B cell (primary cell): Measurements from ENCODE around the gene DNAJC1. TPM values are rescaled to one million over a fixed set of nuclear protein-coding genes. Genes with fewer than 3 reads are reported as not detected.
"Not testable (repeated sequence)": the region's sequence is repeated elsewhere in the genome, so short reads cannot be mapped to it uniquely, and the experiment has no call there.

ENCODE experiments used
- ATAC-seq: fragments of 200-7000 bp; cut with Tn5 transposase; one replicate; pipeline ENCODE4 v1.10.0; 2021; ENCODE audit warnings: low read depth, mild to moderate bottlenecking, moderate number of reproducible peaks, moderate library complexity
- CTCF ChIA-PET: fragments of 350-600 bp; sonication (Branson Sonifier 250); formaldehyde crosslinking; loops from one replicate; lab custom pipeline; 2021; ENCODE audit warnings: antibody characterized with exemption, inconsistent platforms; lab: Charles Lee
- POLR2A ChIA-PET: fragments of 350-600 bp; sonication (Branson Sonifier 250); formaldehyde crosslinking; loops from one replicate; lab custom pipeline; 2021; ENCODE audit warnings: antibody characterized with exemption; lab: Charles Lee
- DNase-seq: peaks from one replicate; pipeline ENCODE4 v3.0.0; 2013
- H2AFZ ChIP-seq: 2 replicates; pipeline ENCODE4 v1.6.1; 2012; ENCODE audit warnings: mild to moderate bottlenecking, low read depth, low read length; ENCODE audit not compliant: insufficient read depth, poor library complexity, severe bottlenecking
- H3K27ac ChIP-seq, 2 donors: 1 replicate in 1 of 2; 2 replicates in 1 of 2; pipeline ENCODE4 v1.5.1; 2012 to 2013; ENCODE audit warnings: low read length in 2 of 2, mild to moderate bottlenecking in 2 of 2, moderate library complexity in 1 of 2
- H3K27me3 ChIP-seq, 4 experiments: fragments of 200-600 bp in 1 of 4; sonication (generic) in 1 of 4; replicated peaks in 1 of 4; 1 replicate in 2 of 4; 2 replicates in 2 of 4; pipeline versions ENCODE4 v1.6.1 to v1.7.0; 2013 to 2016; ENCODE audit warnings: low read length in 3 of 4, mild to moderate bottlenecking in 2 of 4, mixed read lengths in 1 of 4, moderate library complexity in 1 of 4; ENCODE audit not compliant: insufficient read depth in 4 of 4, control insufficient read depth in 3 of 4; ENCODE audit errors: control extremely low read depth in 1 of 4
- H3K36me3 ChIP-seq, 2 experiments: replicated peaks in 1 of 2; 1 replicate in 1 of 2; 2 replicates in 1 of 2; pipeline versions ENCODE4 v1.6.1 to v1.7.1; 2013; ENCODE audit warnings: low read length in 1 of 2; ENCODE audit not compliant: insufficient read depth in 2 of 2, control insufficient read depth in 1 of 2; ENCODE audit errors: control extremely low read depth in 1 of 2, extremely low read depth in 1 of 2
- H3K4me1 ChIP-seq, 2 donors: fragments of 200-600 bp in 1 of 2; sonication (generic) in 1 of 2; 1 replicate in 1 of 2; 2 replicates in 1 of 2; pipeline versions ENCODE4 v1.5.1 to v1.6.1; 2013 to 2017; ENCODE audit warnings: low read length in 2 of 2; ENCODE audit not compliant: control insufficient read depth in 2 of 2, insufficient read depth in 2 of 2
- H3K4me2 ChIP-seq: replicated peaks from 2 replicates; pipeline ENCODE3; 2012; ENCODE audit warnings: mild to moderate bottlenecking, low read depth, low read length; ENCODE audit not compliant: poor library complexity, severe bottlenecking
- H3K4me3 ChIP-seq, 5 experiments: fragments of 200-600 bp in 1 of 5; sonication (generic) in 1 of 5; 1 replicate in 3 of 5; 2 replicates in 2 of 5; pipeline versions ENCODE4 v1.5.1 to v1.7.0; 2011 to 2016; ENCODE audit warnings: low read length in 4 of 5, mild to moderate bottlenecking in 4 of 5, low read depth in 2 of 5, control low read depth in 1 of 5, moderate library complexity in 1 of 5; ENCODE audit not compliant: insufficient read depth in 1 of 5; ENCODE audit errors: control extremely low read depth in 1 of 5, extremely low read depth in 1 of 5
- H3K79me2 ChIP-seq: fragments of 200-600 bp; sonication (generic); one replicate; pipeline ENCODE4 v1.6.0; 2016; ENCODE audit warnings: low read length; ENCODE audit not compliant: control insufficient read depth, insufficient read depth
- H3K9ac ChIP-seq: fragments of 200-600 bp; sonication (generic); 2 replicates; pipeline ENCODE4 v1.6.1; 2017; ENCODE audit warnings: mild to moderate bottlenecking, low read length, moderate library complexity
- H3K9me3 ChIP-seq, 3 donors: one replicate each; pipeline versions ENCODE4 v1.6.1 to v1.7.1; 2013; ENCODE audit warnings: low read length in 2 of 3; ENCODE audit not compliant: control insufficient read depth in 2 of 3, insufficient read depth in 1 of 3; ENCODE audit errors: control extremely low read depth in 1 of 3
- H4K20me1 ChIP-seq: 2 replicates; pipeline ENCODE4 v1.6.0; 2012; ENCODE audit warnings: mild to moderate bottlenecking, low read length; ENCODE audit not compliant: insufficient read depth, control insufficient read depth, poor library complexity, severe bottlenecking
- H3K27ac Mint-ChIP-seq: one replicate; pipeline ENCODE4 v1.8.0; 2021; ENCODE audit warnings: mixed read lengths
- H3K27me3 Mint-ChIP-seq: one replicate; pipeline ENCODE4 v1.8.0; 2021; ENCODE audit warnings: mixed read lengths
- H3K4me1 Mint-ChIP-seq: one replicate; pipeline ENCODE4 v1.8.0; 2021; ENCODE audit warnings: mixed read lengths
- H3K4me3 Mint-ChIP-seq: one replicate; pipeline ENCODE4 v1.8.0; 2021; ENCODE audit warnings: mixed read lengths
- H3K9me3 Mint-ChIP-seq: one replicate; pipeline ENCODE4 v1.8.0; 2022; ENCODE audit warnings: mixed read lengths; ENCODE audit not compliant: insufficient read depth
- EZH2 ChIP-seq: IDR thresholded peaks from 2 replicates; pipeline ENCODE4 v1.6.1; 2012; ENCODE audit warnings: borderline replicate concordance, low read depth, mild to moderate bottlenecking, moderate library complexity, low read length; ENCODE audit not compliant: insufficient read depth, poor library complexity, severe bottlenecking
- WGBS: methylation state at CpG from one replicate; pipeline ENCODE4 v1.1.5; 2013; ENCODE audit warnings: missing lambda C conversion rate; ENCODE audit not compliant: insufficient coverage; 5-methylcytosine and 5-hydroxymethylcytosine counted together
- intact Hi-C: fragments of 100-400 bp; cut with micrococcal nuclease; formaldehyde crosslinking; loops from one replicate; pipeline ENCODE4 v1.10.0; 2022
- polyA plus RNA-seq: library from polyadenylated mRNA; depleted of rRNA; stranded (reverse); fragments of >200 nt; gene quantifications from 2 replicates; pipeline ENCODE4 v1.2.3, GENCODE V29; 2012
- total RNA-seq, 2 donors: library from RNA; stranded (reverse); fragments of 120-200 nt in 1 of 2; gene quantifications; 1 replicate in 1 of 2; 2 replicates in 1 of 2; pipeline versions ENCODE4 v1.2.3 to v1.2.4, GENCODE V29; 2013 to 2022
- TF ChIP-seq, protein P1 (sequence below): fragments of 200-600 bp; IDR thresholded peaks from one replicate; pipeline ENCODE4 v1.8.0; 2022; ENCODE audit warnings: antibody characterized with exemption, mild to moderate bottlenecking

Gene DNAJC1
- total and polyA plus RNA-seq, 2 donors (not counting 1 experiment from before 2014, with no cell fraction given): 9.4 to 15.4 TPM

DNA sequence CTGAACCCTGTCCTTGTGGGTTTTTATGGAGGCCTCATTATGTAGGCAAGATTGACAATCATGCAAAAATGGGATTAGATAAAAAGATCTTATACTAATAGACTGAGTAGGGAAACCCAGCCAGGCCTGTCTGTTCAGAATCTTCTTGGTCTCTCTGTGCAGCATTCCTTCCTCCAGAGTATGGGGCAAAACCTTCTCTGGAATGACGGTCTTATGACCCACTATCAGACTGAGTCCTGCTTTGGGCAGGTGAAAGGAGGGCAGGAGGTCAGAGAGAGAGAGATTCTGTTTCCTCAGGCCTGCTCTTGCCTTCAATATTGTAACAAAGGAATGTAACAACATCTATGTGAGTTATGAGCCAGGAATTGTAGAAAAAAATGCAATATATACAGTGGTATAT is 182.6 kb downstream of the DNAJC1 start:
- no peak overlapping the region for H3K9ac ChIP-seq
- no peaks in the 10 kb centered on the region for H3K4me1 ChIP-seq
- H3K4me2 ChIP-seq: no peak overlapping the region
- no peak overlapping the region for H3K4me3 ChIP-seq
- H3K4me3 Mint-ChIP-seq: no peak overlapping the region
- peaks cover 8% of the 10 kb centered on the region for H3K9me3 Mint-ChIP-seq
- no peaks in the 10 kb centered on the region for H3K4me1 Mint-ChIP-seq
- no peaks in the 10 kb centered on the region for H3K27me3 Mint-ChIP-seq
- H3K9me3 ChIP-seq: peaks cover 4 to 15% (median 9%) of the 10 kb centered on the region in 3 donors
- H3K36me3 ChIP-seq: no peaks in the 10 kb centered on the region
- H2AFZ ChIP-seq: no peak overlapping the region
- H4K20me1 ChIP-seq: no peaks in the 10 kb centered on the region
- TF ChIP-seq, protein P1, sequence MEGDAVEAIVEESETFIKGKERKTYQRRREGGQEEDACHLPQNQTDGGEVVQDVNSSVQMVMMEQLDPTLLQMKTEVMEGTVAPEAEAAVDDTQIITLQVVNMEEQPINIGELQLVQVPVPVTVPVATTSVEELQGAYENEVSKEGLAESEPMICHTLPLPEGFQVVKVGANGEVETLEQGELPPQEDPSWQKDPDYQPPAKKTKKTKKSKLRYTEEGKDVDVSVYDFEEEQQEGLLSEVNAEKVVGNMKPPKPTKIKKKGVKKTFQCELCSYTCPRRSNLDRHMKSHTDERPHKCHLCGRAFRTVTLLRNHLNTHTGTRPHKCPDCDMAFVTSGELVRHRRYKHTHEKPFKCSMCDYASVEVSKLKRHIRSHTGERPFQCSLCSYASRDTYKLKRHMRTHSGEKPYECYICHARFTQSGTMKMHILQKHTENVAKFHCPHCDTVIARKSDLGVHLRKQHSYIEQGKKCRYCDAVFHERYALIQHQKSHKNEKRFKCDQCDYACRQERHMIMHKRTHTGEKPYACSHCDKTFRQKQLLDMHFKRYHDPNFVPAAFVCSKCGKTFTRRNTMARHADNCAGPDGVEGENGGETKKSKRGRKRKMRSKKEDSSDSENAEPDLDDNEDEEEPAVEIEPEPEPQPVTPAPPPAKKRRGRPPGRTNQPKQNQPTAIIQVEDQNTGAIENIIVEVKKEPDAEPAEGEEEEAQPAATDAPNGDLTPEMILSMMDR: no peak
- no peak for TF ChIP-seq EZH2
- ATAC-seq (no peak), DNase-seq (no peak)
- H3K27ac Mint-ChIP-seq: no peak overlapping the region
- H3K27me3 ChIP-seq: no peaks in the 10 kb centered on the region
- POLR2A ChIA-PET: no interaction called here
- CTCF ChIA-PET: no interaction called here
- intact Hi-C loops: no loop called here
- no CpG with 5 or more reads among the region's 1 CpG for WGBS
- H3K27ac ChIP-seq: no peak overlapping the region
- no peaks in the 10 kb centered on the region for H3K79me2 ChIP-seq

DNA sequence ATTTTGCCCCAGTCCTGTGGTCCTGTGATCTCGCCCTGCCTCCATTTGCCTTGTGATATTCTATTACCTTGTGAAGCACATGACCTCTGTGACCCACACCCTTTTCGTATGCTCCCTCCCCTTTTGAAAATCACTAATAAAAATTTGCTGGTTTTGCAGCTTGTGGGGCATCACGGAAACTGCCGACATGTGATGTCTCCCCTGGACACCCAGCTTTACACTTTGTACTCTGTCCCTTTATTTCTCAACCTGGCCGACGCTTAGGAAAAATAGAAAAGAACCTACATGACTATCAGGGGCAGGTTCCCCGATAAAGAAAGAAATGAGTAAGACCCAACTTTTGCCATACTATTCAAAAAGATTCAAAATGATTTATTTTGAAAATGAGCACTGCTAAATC is 185.1 kb downstream of the DNAJC1 start:
- intact Hi-C loops: not testable (repeated sequence)

More for the DNA sequence above, 185.1 kb downstream of the DNAJC1 start:
- H3K4me2 ChIP-seq, DNase-seq, H3K27ac Mint-ChIP-seq, POLR2A ChIA-PET, H4K20me1 ChIP-seq, H2AFZ ChIP-seq, CTCF ChIA-PET, H3K79me2 ChIP-seq, H3K27me3 ChIP-seq, H3K9ac ChIP-seq, ATAC-seq, H3K27me3 Mint-ChIP-seq, H3K9me3 Mint-ChIP-seq, H3K36me3 ChIP-seq, H3K4me3 Mint-ChIP-seq, H3K27ac ChIP-seq, H3K4me3 ChIP-seq: not testable (repeated sequence)
- WGBS: 100% methylated on average over 2 of the region's 7 CpGs
- Histone ChIP-seq H3K4me1 (peaks cover 10 to 11% of the 10 kb centered on the region in 2 donors), H3K9me3 (peaks cover 1 to 13% (median 6%) of the 10 kb centered on the region in 3 donors)
- H3K4me1 Mint-ChIP-seq: peaks cover 15% of the 10 kb centered on the region
